Adrenal gland (tissue), 12 donors: ENCODE data around the gene RPS6KA2. TPM values are rescaled to one million over a fixed set of nuclear protein-coding genes. Genes with fewer than 3 reads are reported as not detected.

ENCODE experiments used
- DNase-seq, 7 donors: peaks; one replicate each; pipeline ENCODE4 v3.0.0-alpha.2; 2019 to 2020
- H3K27ac ChIP-seq, 5 donors: fragments of 200-600 bp; sonication (generic) in 4 of 5; 1 replicate in 3 of 5; 2 replicates in 2 of 5; pipeline versions ENCODE4 v1.5.1 to v1.8.0; 2016 to 2020; ENCODE audit warnings: mild to moderate bottlenecking in 1 of 5
- H3K27me3 ChIP-seq: fragments of 200-600 bp; 2 replicates; pipeline ENCODE4 v1.8.0; 2021
- H3K36me3 ChIP-seq, 2 donors: fragments of 200-600 bp; replicated peaks in 1 of 2; 1 replicate in 1 of 2; 2 replicates in 1 of 2; pipeline versions ENCODE4 v1.5.1 to v1.8.0; 2018 to 2022
- H3K4me1 ChIP-seq, 2 donors: fragments of 200-600 bp; replicated peaks in 1 of 2; 1 replicate in 1 of 2; 2 replicates in 1 of 2; pipeline versions ENCODE4 v1.5.1 to v1.8.0; 2018 to 2021
- H3K4me3 ChIP-seq, 4 donors: fragments of 200-600 bp; sonication (generic) in 3 of 4; one replicate each; pipeline ENCODE4 v1.5.1; 2016 to 2018
- H3K9me3 ChIP-seq, 3 donors: fragments of 200-600 bp; sonication (generic) in 1 of 3; replicated peaks in 1 of 3; 1 replicate in 2 of 3; 2 replicates in 1 of 3; pipeline versions ENCODE4 v1.5.1 to v1.8.0; 2016 to 2021
- CTCF ChIP-seq, 6 experiments: fragments of 450-650 bp in 4 of 6; fragments of 200-600 bp in 2 of 6; sonication (generic) in 1 of 6; IDR thresholded peaks; 1 replicate in 5 of 6; 2 replicates in 1 of 6; pipeline versions ENCODE4 v1.5.1 to v1.8.0; 2016 to 2021; ENCODE audit warnings: antibody characterized with exemption in 6 of 6, mild to moderate bottlenecking in 2 of 6, moderate library complexity in 1 of 6
- POLR2A ChIP-seq, 2 donors: fragments of 450-650 bp; IDR thresholded peaks; one replicate each; pipeline ENCODE4 v1.6.1; 2017; ENCODE audit warnings: antibody characterized with exemption in 2 of 2, mild to moderate bottlenecking in 2 of 2, moderate library complexity in 1 of 2
- WGBS, 4 donors: extraction: QIAGEN DNeasy Blood & Tissue Kit in 2 of 4; methylation state at CpG; one replicate each; pipeline versions ENCODE4 v1.1.5 to v1.1.7; 2013 to 2017; 5-methylcytosine and 5-hydroxymethylcytosine counted together
- intact Hi-C, 2 donors: fragments of 100-400 bp; cut with DNase I; formaldehyde crosslinking; loops; one replicate each; pipeline versions ENCODE4 v1.14.1 to v1.15.0; 2022 to 2023
- polyA plus RNA-seq, 3 donors: library from polyadenylated mRNA; stranded (reverse); fragments of 200-250 nt in 2 of 3; fragments of 350-450 nt in 1 of 3; fragmentation: Illumina TruSeq in 1 of 3; extraction: RNeasy Lipid Tissue Mini Kit (QIAGEN cat#74804) in 1 of 3; gene quantifications; one replicate each; pipeline ENCODE4 v1.2.3, GENCODE V29; 2013 to 2014
- total RNA-seq, 9 donors: library from RNA; depleted of rRNA in 4 of 9; stranded (reverse); fragments of >200 nt in 4 of 9; fragments of 120-200 nt in 1 of 9; fragmentation: NEBNext Ultra II Directional in 1 of 9; extraction: Animal tissue kit (Norgen Biotek cat#: 25700) in 1 of 9; gene quantifications; one replicate each; pipeline versions ENCODE4 v1.1.0 to v1.2.4, GENCODE V29; 2013 to 2023
- donor health status: healthy with polysubstance abuse.
- donor health status: Bipolar disorder and iron deficiency.
- donor health status: DM: yes; HTN: yes; CAD: no.
- donor health status: DM: no; HTN: no; CAD: no.
- donor health status: DM: no; HTN: no; CAD: no.
- donor health status: DM: yes; HTN: yes; CAD: no.

Gene RPS6KA2
- total and polyA plus RNA-seq, 12 donors: 7.0 to 40.4 (median 26.2) TPM

DNA sequence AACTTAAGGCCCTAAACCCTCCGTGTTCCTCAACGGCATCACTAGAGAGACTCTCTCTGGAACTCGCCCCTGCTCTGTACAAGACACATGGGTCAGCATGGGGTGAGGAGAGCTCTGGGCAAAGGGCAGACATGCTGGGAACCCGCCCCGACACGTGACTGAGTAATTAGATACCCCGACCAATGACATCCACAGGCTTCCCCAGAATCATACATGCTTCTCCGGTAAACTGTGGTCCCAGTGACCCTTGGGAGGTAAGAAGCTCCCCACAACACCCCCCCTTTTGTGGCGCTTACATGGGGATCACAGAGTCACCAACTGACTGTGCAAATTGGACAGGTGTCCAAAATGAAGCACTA is 31.7 kb upstream of the RPS6KA2 start:
- Histone ChIP-seq H3K9me3 (no peaks in the 10 kb centered on the region), H3K36me3 (no peaks in the 10 kb centered on the region), H3K4me1 (peaks cover 5 to 11% of the 10 kb centered on the region in 2 donors), H3K27ac (no peak overlapping the region), H3K4me3 (no peak overlapping the region), H3K27me3 (no peaks in the 10 kb centered on the region)
- WGBS, 4 donors: 92 to 94% (median 93%) methylated on average over 9 of the region's 9 CpGs
- peak in 1 of 7 donors; percentile 24 for DNase-seq
- TF ChIP-seq CTCF (IDR thresholded peaks at IDR 0.05) (no peak), POLR2A (IDR thresholded peaks at IDR 0.05) (no peak)
- intact Hi-C loops: no loop called here

GRCh38 chr6:166658115-166658791 is 31.2 kb upstream of the RPS6KA2 start:
- TF ChIP-seq CTCF (IDR thresholded peaks at IDR 0.05) (no peak), POLR2A (IDR thresholded peaks at IDR 0.05) (no peak)
- no peak overlapping the region for H3K4me3 ChIP-seq
- intact Hi-C loops: no loop called here
- WGBS, 4 donors: 60 to 79% (median 72%) methylated on average over 10 to 19 of the region's 19 CpGs
- no peaks in the 10 kb centered on the region for H3K27me3 ChIP-seq
- DNase-seq: peak in 5 of 7 donors; percentile 43 to 69 (median 52)
- H3K4me1 ChIP-seq: peaks cover 5 to 11% of the 10 kb centered on the region in 2 donors
- H3K9me3 ChIP-seq: no peaks in the 10 kb centered on the region
- no peaks in the 10 kb centered on the region for H3K36me3 ChIP-seq
- H3K27ac ChIP-seq: peak overlapping the region in 2 of 5 donors; percentile 81 to 87

- 63 to 77% (median 74%) methylated on average over 9 of the region's 9 CpGs for WGBS, 4 donors
- peak overlapping the region in 1 of 4 donors; percentile 30 for H3K4me3 ChIP-seq
- peak overlapping the region; percentile 48 to 87 (median 67) for H3K27ac ChIP-seq
- no peak for TF ChIP-seq POLR2A (IDR thresholded peaks at IDR 0.05)
- TF ChIP-seq CTCF (IDR thresholded peaks at IDR 0.05): no peak
- peaks cover 5 to 11% of the 10 kb centered on the region in 2 donors for H3K4me1 ChIP-seq
- no peaks in the 10 kb centered on the region for H3K27me3 ChIP-seq
- H3K9me3 ChIP-seq: no peaks in the 10 kb centered on the region
- H3K36me3 ChIP-seq: no peaks in the 10 kb centered on the region
- intact Hi-C loops: no loop called here
- no peak for DNase-seq
Measured at GRCh38 chr6:166657531-166657930, 30.5 kb upstream of the RPS6KA2 start.

DNA sequence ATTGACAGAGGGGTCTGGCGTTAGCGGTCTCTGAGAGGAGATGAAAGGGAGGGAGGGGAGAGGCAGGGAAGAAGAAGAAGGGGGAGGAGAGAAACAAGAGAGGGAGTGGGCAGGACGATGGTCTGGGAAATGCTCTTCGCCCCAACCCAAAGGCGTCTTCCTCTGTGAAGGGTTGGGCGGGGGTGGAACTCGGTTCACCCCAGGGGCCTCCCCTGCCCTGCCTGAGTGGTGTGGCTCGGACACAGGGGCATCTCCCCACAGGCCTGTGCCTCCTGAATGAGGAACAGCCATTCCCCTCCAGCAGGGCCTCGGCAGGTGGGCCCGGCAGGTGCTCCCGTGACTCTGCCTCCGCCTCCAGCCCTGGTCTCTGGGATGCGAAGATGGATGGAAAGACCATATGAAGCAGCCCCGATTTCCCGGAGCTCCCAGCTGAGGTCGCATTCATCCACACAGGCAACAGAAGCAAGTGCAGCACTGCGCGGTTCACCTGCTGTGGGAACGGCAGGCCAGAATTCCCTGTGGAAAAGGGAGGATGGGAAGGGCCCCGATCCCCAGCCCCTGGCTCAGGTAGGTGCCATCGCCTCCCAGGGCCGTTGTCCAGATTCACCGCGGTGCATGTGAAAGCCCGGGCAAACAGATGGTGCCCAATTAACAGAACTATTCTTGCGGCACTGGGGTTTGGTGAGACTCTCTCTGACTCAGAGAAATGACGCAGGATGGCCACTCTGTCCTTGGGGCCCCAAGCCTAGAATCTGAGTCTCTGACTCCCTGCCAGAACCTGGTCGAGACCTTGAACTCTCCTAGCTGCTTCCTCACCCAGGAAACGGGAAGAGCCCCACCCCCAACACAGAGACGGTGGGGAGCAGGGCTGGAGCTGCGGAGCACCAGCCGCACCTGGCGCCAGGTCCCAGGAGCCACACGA is 29.4 kb upstream of the RPS6KA2 start:
- WGBS, 4 donors: 29 to 39% (median 35%) methylated on average over 21 to 34 of the region's 34 CpGs
- Histone ChIP-seq H3K27ac (peak overlapping the region; percentile 48 to 87 (median 67)), H3K4me1 (peaks cover 5 to 11% of the 10 kb centered on the region in 2 donors), H3K9me3 (no peaks in the 10 kb centered on the region), H3K4me3 (peak overlapping the region in 1 of 4 donors; percentile 18), H3K36me3 (no peaks in the 10 kb centered on the region), H3K27me3 (no peaks in the 10 kb centered on the region)
- TF ChIP-seq POLR2A (IDR thresholded peaks at IDR 0.05) (peak in 1 of 2 donors; percentile 29), CTCF (IDR thresholded peaks at IDR 0.05) (no peak)
- peak; percentile 89 to 95 (median 94) for DNase-seq
- intact Hi-C loops: no loop called here
